GM12865 (cell line): ENCODE data around the gene PVALEF.

Source experiments
- DNase-seq: peaks from one replicate; pipeline ENCODE4 v3.0.0; 2010; ENCODE audit warnings: low read depth
- H3K4me3 ChIP-seq: 2 replicates; pipeline ENCODE4 v1.5.1; 2011; ENCODE audit warnings: mild to moderate bottlenecking, low read depth, low read length, control low read depth
- TF ChIP-seq, protein P1 (sequence below): IDR thresholded peaks from 2 replicates; pipeline ENCODE4 v1.5.1; 2011; ENCODE audit warnings: low read length, control low read depth, low read depth, inconsistent platforms; ENCODE audit not compliant: insufficient read depth; ENCODE audit errors: missing control alignments

The PVALEF gene

DNA sequence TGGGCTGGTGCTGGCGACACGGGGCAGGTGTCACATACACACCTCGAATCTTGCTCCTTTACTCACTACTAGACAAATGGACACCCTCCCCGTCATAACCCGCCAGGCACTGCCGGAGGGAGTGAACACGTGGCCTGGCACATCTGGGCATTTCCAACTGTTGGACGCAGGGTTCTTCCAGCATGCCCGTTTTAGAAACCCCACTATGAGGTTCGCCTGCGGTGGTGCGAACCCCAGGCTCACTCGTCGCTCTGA lies 64.3 kb downstream of the PVALEF start:
- TF ChIP-seq, protein P1, sequence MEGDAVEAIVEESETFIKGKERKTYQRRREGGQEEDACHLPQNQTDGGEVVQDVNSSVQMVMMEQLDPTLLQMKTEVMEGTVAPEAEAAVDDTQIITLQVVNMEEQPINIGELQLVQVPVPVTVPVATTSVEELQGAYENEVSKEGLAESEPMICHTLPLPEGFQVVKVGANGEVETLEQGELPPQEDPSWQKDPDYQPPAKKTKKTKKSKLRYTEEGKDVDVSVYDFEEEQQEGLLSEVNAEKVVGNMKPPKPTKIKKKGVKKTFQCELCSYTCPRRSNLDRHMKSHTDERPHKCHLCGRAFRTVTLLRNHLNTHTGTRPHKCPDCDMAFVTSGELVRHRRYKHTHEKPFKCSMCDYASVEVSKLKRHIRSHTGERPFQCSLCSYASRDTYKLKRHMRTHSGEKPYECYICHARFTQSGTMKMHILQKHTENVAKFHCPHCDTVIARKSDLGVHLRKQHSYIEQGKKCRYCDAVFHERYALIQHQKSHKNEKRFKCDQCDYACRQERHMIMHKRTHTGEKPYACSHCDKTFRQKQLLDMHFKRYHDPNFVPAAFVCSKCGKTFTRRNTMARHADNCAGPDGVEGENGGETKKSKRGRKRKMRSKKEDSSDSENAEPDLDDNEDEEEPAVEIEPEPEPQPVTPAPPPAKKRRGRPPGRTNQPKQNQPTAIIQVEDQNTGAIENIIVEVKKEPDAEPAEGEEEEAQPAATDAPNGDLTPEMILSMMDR: no peak
- H3K4me3 ChIP-seq: no peak overlapping the region
- DNase-seq: no peak

DNA sequence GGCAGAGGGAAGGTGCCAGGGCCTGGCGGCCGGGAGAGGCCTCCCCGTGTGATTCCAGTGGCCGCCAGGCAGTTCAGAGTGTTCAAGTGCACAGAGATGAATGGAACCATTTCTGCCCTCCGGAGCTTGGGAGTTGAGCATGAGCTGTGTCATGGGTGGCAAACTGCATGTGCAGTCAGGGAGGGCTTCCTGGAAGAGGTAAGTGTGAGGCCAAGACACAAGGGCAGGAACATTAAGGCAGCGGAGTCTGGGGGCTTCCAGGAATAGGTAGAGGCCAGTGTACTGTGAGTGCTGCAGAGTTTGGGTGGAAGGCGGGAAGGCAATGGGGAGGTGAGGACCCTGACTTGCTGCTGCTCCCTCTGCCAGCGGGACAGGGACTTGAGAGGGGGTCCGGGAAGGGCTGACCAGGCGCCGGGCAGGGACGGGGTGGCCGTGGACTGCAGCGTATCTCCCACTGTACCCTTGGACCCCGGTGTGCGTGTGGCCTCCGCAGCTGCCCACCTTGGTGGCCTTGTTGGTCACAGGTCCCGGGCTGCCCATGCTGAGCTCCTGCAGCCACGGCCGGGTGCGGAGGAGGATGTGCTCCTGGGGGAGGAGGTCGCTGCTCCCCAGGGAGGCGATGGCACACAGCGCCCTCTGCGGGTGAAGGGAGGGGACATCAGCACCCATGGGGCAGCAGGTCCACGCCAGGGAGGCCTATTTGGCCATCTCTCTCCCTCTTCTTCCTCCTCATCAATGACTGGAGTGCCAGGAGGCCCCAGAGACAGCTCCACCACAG lies 64.9 kb downstream of the PVALEF start:
- peak; percentile 38 for DNase-seq
- TF ChIP-seq, protein P1: peak; percentile 56
- no peak overlapping the region for H3K4me3 ChIP-seq

DNA sequence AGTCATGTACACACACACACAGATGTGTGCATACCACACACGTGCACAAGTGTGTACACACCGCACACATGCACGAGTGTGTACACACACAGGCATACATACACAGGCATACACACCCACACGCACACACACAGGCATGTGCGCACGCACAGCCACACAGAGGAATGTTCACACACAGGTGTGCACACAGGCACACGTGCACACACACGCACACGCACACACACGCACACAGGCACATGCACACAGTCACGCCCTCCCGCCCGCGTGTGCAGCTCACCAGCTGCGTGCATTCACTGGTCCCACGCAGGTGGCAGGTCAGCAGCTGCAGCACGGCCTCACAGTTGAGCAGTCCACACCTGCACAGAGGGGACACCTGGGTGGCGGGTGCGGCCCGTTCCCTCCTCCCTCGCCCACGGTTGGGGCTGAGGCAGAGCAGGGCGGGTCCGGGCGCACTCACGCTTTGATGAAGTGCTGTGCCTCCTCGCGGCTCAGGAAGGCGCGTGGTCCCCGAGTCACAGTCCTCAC lies 65.9 kb downstream of the PVALEF start:
- no peak for DNase-seq
- H3K4me3 ChIP-seq: no peak overlapping the region
- TF ChIP-seq, protein P1: no peak

DNA sequence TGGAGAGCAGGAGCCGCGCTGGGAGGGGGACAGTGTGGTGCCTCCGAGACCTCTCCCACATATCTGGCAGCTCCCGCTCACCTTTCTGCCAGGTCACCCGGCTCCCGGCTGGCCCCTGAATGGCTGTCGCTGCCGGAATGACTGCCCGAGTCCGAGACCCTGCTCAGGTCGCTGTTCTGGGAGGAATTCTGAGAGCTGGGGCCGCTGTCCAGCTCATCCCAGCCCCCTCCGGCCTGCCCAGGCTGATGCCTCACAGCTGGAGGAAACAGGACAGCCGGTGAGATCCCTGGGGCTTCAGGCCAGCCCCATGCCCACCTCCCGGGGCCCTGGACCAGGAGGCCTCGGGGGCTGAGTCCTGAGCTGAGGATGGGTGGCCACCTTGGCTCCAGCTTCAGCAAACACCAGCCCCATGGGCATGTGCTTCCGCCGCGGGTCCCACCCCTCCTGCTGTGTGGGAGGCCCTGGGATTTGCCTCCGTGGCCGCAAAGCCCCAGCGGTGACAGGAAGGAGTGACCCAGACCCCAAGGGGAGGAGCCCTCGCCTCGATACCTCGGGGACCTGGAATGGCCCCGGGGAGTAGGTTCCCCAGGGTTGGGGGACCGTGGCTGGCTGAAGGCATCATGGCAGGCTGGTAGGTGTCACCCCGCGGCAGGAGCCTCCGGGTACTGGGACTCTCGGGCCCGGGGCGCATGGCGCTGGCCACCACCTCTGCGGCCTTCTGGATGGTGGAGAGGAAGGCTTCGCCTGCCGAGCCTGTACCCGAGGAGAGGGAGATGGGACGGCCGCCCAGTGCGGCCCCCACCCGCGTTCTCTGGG lies 66.7 kb downstream of the PVALEF start:
- no peak overlapping the region for H3K4me3 ChIP-seq
- TF ChIP-seq, protein P1: no peak
- DNase-seq: no peak
